Measurements from ENCODE around the gene EML4.
"Not testable (repeated sequence)": the region's sequence is repeated elsewhere in the genome, so short reads cannot be mapped to it uniquely, and the experiment has no call there.

The EML4 gene

GRCh38 chr2:42363413-42363812, 194.3 kb downstream of the EML4 start:
- DNase-seq, result no peak

GRCh38 chr2:42364658-42365057, 195.5 kb downstream of the EML4 start:
- no peak for DNase-seq

- DNase-seq, result no peak
Measured at GRCh38 chr2:42366411-42366810, 197.3 kb downstream of the EML4 start.

GRCh38 chr2:42367835-42368234, 198.7 kb downstream of the EML4 start:
- DNase-seq, result no peak

- DNase-seq, result no peak
Measured at GRCh38 chr2:42368817-42369531, 199.8 kb downstream of the EML4 start.

- DNase-seq, result no peak
Measured at GRCh38 chr2:42369532-42370229, 200.5 kb downstream of the EML4 start.

GRCh38 chr2:42371611-42372473, 202.7 kb downstream of the EML4 start:
- no peak for DNase-seq

- DNase-seq, result no peak
Measured at GRCh38 chr2:42372474-42373200, 203.5 kb downstream of the EML4 start.

- DNase-seq, result no peak
Measured at GRCh38 chr2:42376758-42377157, 207.6 kb downstream of the EML4 start.

- no peak for DNase-seq
Measured at GRCh38 chr2:42378415-42378814, 209.3 kb downstream of the EML4 start.

GRCh38 chr2:42380026-42380425, 210.9 kb downstream of the EML4 start:
- not testable (repeated sequence) for DNase-seq

GRCh38 chr2:42382144-42382543, 213.0 kb downstream of the EML4 start:
- DNase-seq, result no peak
